OCI-LY1 (cell line): Measurements from ENCODE around the gene TK2.

Experiments
- EZH2 ChIP-seq: fragments of 200-600 bp; sonication (generic), shearing (Covaris generic); IDR thresholded peaks from 2 replicates; pipeline ENCODE4 v1.8.0; 2017; ENCODE audit warnings: borderline replicate concordance, mixed run types, mild to moderate bottlenecking, antibody characterized with exemption, low read length, moderate library complexity, mixed read lengths
- TF ChIP-seq, protein P1 (sequence below): fragments of 200-600 bp; sonication (generic), shearing (Covaris generic); IDR thresholded peaks from 2 replicates; pipeline ENCODE4 v1.5.1; 2017; ENCODE audit warnings: mild to moderate bottlenecking, antibody characterized with exemption, low read length, moderate library complexity, mixed read lengths

GRCh38 chr16:66475232-66475631, 74.7 kb downstream of the TK2 start:
- no peak for TF ChIP-seq EZH2
- TF ChIP-seq, protein P1, sequence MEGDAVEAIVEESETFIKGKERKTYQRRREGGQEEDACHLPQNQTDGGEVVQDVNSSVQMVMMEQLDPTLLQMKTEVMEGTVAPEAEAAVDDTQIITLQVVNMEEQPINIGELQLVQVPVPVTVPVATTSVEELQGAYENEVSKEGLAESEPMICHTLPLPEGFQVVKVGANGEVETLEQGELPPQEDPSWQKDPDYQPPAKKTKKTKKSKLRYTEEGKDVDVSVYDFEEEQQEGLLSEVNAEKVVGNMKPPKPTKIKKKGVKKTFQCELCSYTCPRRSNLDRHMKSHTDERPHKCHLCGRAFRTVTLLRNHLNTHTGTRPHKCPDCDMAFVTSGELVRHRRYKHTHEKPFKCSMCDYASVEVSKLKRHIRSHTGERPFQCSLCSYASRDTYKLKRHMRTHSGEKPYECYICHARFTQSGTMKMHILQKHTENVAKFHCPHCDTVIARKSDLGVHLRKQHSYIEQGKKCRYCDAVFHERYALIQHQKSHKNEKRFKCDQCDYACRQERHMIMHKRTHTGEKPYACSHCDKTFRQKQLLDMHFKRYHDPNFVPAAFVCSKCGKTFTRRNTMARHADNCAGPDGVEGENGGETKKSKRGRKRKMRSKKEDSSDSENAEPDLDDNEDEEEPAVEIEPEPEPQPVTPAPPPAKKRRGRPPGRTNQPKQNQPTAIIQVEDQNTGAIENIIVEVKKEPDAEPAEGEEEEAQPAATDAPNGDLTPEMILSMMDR: no peak
